Measurements from ENCODE around the gene ZBTB16.

- TF ChIP-seq CTCF (IDR thresholded peaks at IDR 0.05; ENCODE audit: insufficient read depth, low read length) (no peak), REST (IDR thresholded peaks at IDR 0.05; ENCODE audit: insufficient replicate concordance, low read depth) (no peak), POLR2AphosphoS5 (IDR thresholded peaks at IDR 0.05; ENCODE audit: low read depth) (no peak), SPI1 (IDR thresholded peaks at IDR 0.05; ENCODE audit: borderline replicate concordance, low read depth) (no peak), GABPA (IDR thresholded peaks at IDR 0.05; ENCODE audit: low read depth) (no peak)
Measured at GRCh38 chr11:114196997-114197703, 137.6 kb downstream of the ZBTB16 start.

All from HL-60 (cell line).